ENCODE results near the gene CYP4F22. TPM values are rescaled to one million over a fixed set of nuclear protein-coding genes. Genes with fewer than 3 reads are reported as not detected.
A peak's percentile ranks its signal among the peaks of the same experiment; 100 is the strongest.
"Not testable (repeated sequence)": the region's sequence is repeated elsewhere in the genome, so short reads cannot be mapped to it uniquely, and the experiment has no call there.

CYP4F22 gene
- total RNA-seq, 2 donors from 2014 or later: 0.58 to 0.73 TPM

- Mint-ChIP-seq H3K4me1 (peaks cover 19% of the 10 kb centered on the region), H3K4me3 (no peak overlapping the region), H3K27ac (no peak overlapping the region), H3K27me3 (peaks cover 7% of the 10 kb centered on the region), H3K36me3 (ENCODE audit: low read depth) (no peaks in the 10 kb centered on the region), H3K9me3 (no peaks in the 10 kb centered on the region)
- ATAC-seq (replicated peaks): no peak
These were observed 3.5 kb downstream of the CYP4F22 start for GRCh38 chr19:15511671-15512424.

DNA sequence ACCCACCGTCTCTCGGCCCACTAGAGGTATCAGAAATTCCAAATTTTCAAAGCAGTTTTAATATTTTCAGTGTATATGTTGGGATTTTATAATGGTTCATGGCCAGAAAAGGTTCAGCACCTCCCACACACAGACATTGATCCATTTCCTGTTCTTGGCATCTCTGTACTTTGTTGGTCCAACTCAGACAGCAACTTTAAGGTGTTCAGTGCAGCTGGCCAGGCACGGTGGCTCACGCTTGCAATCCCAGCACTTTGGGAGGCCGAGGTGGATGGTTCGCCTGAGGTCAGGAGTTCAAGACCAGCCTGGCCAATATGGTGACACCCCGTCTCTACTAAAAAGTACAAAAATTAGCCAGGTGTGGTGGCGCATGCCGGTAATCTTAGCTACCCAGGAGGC, 6.9 kb downstream of the CYP4F22 start:
- H3K27me3 Mint-ChIP-seq; H3K9me3 Mint-ChIP-seq; H3K36me3 Mint-ChIP-seq (ENCODE audit: low read depth): not testable (repeated sequence)
- H3K4me3 Mint-ChIP-seq: peak overlapping the region; percentile 74
- H3K27ac Mint-ChIP-seq: peak overlapping the region; percentile 88
- peaks cover 26% of the 10 kb centered on the region for H3K4me1 Mint-ChIP-seq
- ATAC-seq (replicated peaks): peak; percentile 8

DNA sequence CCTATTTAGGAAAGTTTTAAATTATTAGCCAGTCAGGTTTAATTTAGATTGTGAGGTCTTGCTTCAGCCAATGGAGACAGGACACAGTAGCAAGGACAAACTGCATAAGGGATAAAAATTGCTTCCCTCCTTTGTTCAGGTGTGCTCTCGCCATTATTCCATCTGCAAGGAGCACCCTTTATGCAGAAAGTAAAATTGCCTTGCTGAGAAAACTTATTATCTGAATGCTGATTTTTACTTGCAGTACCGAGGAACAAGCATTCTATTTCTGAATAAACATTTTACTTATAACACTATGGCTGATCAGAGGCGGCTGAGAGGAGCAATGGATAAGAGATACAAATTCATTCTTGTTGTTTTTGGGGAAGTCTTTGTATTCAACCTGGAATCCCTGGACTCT, 8.0 kb downstream of the CYP4F22 start:
- ATAC-seq (replicated peaks): no peak
- peaks cover 4% of the 10 kb centered on the region for H3K9me3 Mint-ChIP-seq
- no peak overlapping the region for H3K27ac Mint-ChIP-seq
- H3K4me3 Mint-ChIP-seq: no peak overlapping the region
- peaks cover 3% of the 10 kb centered on the region for H3K27me3 Mint-ChIP-seq
- H3K36me3 Mint-ChIP-seq (ENCODE audit: low read depth): no peaks in the 10 kb centered on the region
- peaks cover 26% of the 10 kb centered on the region for H3K4me1 Mint-ChIP-seq

- Mint-ChIP-seq H3K4me3 (no peak overlapping the region), H3K4me1 (peaks cover 26% of the 10 kb centered on the region), H3K9me3 (peaks cover 4% of the 10 kb centered on the region), H3K36me3 (ENCODE audit: low read depth) (no peaks in the 10 kb centered on the region), H3K27ac (no peak overlapping the region), H3K27me3 (peaks cover 3% of the 10 kb centered on the region)
- ATAC-seq (replicated peaks): no peak
These were observed 9.5 kb downstream of the CYP4F22 start for GRCh38 chr19:15517778-15518177.

GRCh38 chr19:15519433-15519976, 11.2 kb downstream of the CYP4F22 start:
- Mint-ChIP-seq H3K36me3 (ENCODE audit: low read depth) (no peaks in the 10 kb centered on the region), H3K27ac (no peak overlapping the region), H3K27me3 (peaks cover 3% of the 10 kb centered on the region), H3K4me3 (no peak overlapping the region), H3K9me3 (peaks cover 4% of the 10 kb centered on the region), H3K4me1 (peaks cover 26% of the 10 kb centered on the region)
- no peak for ATAC-seq (replicated peaks)

DNA sequence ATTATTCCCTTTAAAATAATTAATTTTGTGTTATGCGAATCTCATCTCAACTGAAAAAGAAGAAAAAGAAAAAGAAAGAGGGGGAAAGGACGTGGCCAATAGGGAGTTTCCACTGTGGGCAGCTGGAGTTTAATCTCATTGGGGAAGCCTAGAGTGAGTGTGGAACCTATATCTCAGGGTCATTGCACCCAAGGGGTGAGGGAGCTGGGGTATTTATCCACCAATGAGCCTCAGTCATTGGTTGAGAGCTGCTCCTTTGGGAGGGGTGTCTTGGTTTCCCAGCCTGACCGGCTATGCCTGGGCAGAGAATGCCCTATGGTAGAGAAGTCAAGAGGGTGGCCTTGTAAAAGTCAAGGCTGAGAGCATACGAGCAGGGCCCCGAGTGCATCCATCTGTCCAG, 16.5 kb downstream of the CYP4F22 start:
- no peaks in the 10 kb centered on the region for H3K27me3 Mint-ChIP-seq
- no peak overlapping the region for H3K27ac Mint-ChIP-seq
- H3K36me3 Mint-ChIP-seq (ENCODE audit: low read depth): no peaks in the 10 kb centered on the region
- H3K4me1 Mint-ChIP-seq: peaks cover 6% of the 10 kb centered on the region
- H3K4me3 Mint-ChIP-seq: no peak overlapping the region
- ATAC-seq (replicated peaks): no peak
- H3K9me3 Mint-ChIP-seq: no peaks in the 10 kb centered on the region

- H3K36me3 Mint-ChIP-seq (ENCODE audit: low read depth): no peaks in the 10 kb centered on the region
- H3K4me1 Mint-ChIP-seq: peaks cover 6% of the 10 kb centered on the region
- H3K9me3 Mint-ChIP-seq: peaks cover under 1% of the 10 kb centered on the region
- no peaks in the 10 kb centered on the region for H3K27me3 Mint-ChIP-seq
- no peak overlapping the region for H3K27ac Mint-ChIP-seq
- no peak overlapping the region for H3K4me3 Mint-ChIP-seq
- ATAC-seq (replicated peaks): no peak
These were observed 17.0 kb downstream of the CYP4F22 start for GRCh38 chr19:15525291-15525690.

- no peak overlapping the region for H3K27ac Mint-ChIP-seq
- peaks cover 3% of the 10 kb centered on the region for H3K9me3 Mint-ChIP-seq
- H3K4me1 Mint-ChIP-seq: peaks cover 6% of the 10 kb centered on the region
- no peaks in the 10 kb centered on the region for H3K27me3 Mint-ChIP-seq
- no peak overlapping the region for H3K4me3 Mint-ChIP-seq
- ATAC-seq (replicated peaks): no peak
- no peaks in the 10 kb centered on the region for H3K36me3 Mint-ChIP-seq (ENCODE audit: low read depth)
These were observed 18.1 kb downstream of the CYP4F22 start for GRCh38 chr19:15526408-15526807.

GRCh38 chr19:15527705-15528104, 19.4 kb downstream of the CYP4F22 start:
- no peak for ATAC-seq (replicated peaks)
- Mint-ChIP-seq H3K4me3 (no peak overlapping the region), H3K36me3 (ENCODE audit: low read depth) (no peaks in the 10 kb centered on the region), H3K9me3 (peaks cover 3% of the 10 kb centered on the region), H3K27ac (no peak overlapping the region), H3K4me1 (peaks cover 11% of the 10 kb centered on the region), H3K27me3 (no peaks in the 10 kb centered on the region)

DNA sequence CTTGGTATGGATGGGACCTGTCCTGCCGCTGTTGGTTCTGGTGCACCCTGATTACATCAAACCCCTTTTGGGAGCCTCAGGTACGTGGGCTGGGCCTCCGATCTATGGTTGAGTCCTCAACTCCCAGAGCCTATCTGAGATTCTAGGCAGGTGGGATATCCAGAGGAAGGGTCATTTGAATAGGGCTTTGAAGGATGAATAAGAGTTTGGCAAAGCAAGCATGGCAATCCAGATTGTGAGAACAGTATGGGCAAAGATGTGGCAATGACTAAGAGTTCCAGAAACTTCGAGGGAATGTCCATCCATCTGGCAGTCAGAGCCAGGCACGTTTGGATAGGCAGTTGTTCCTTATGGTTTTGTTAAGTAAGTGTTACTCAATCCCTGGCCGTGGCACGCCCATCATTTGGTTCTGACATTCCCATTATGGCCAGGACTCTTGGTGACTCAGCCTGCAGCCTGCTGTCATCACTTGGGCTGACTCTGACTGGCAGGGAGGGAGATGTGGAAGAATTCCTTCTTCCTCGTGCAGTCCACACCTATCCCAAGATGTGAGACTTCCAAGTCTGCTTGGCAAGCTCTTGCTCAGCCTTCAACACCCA, 21.5 kb downstream of the CYP4F22 start:
- Mint-ChIP-seq H3K4me3 (no peak overlapping the region), H3K36me3 (ENCODE audit: low read depth) (no peaks in the 10 kb centered on the region), H3K9me3 (peaks cover 3% of the 10 kb centered on the region), H3K27ac (no peak overlapping the region), H3K27me3 (no peaks in the 10 kb centered on the region), H3K4me1 (peaks cover 15% of the 10 kb centered on the region)
- ATAC-seq (replicated peaks): no peak

- peak; percentile 95 for ATAC-seq (replicated peaks)
- Mint-ChIP-seq H3K27ac (peak overlapping the region; percentile 50), H3K9me3 (peaks cover 3% of the 10 kb centered on the region), H3K4me3 (peak overlapping the region; percentile 19), H3K27me3 (peaks cover 4% of the 10 kb centered on the region), H3K36me3 (ENCODE audit: low read depth) (no peaks in the 10 kb centered on the region), H3K4me1 (peaks cover 31% of the 10 kb centered on the region)
These were observed 24.6 kb downstream of the CYP4F22 start for GRCh38 chr19:15532779-15533521.

DNA sequence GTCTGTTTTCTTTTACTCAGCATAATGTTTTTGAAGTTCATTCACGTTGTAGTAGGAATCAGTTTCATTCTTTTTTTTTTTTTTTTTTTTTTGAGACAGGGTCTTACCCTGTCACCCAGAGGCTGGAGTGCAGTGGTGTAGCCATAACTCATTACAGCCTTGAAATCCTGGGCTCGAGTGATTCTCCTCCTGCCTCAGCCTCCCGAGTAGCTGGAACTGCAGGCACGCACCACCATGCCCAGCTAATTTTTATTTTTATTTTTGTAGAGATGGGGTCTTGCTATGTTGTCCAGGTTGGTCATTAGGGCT, 25.2 kb downstream of the CYP4F22 start:
- H3K9me3 Mint-ChIP-seq; H3K27me3 Mint-ChIP-seq; ATAC-seq (replicated peaks); H3K36me3 Mint-ChIP-seq (ENCODE audit: low read depth); H3K27ac Mint-ChIP-seq: not testable (repeated sequence)
- Mint-ChIP-seq H3K4me1 (peaks cover 31% of the 10 kb centered on the region), H3K4me3 (peak overlapping the region; percentile 19)

- Mint-ChIP-seq H3K9me3 (peaks cover 3% of the 10 kb centered on the region), H3K4me1 (peaks cover 31% of the 10 kb centered on the region), H3K36me3 (ENCODE audit: low read depth) (no peaks in the 10 kb centered on the region), H3K27ac (no peak overlapping the region), H3K4me3 (no peak overlapping the region), H3K27me3 (peaks cover 4% of the 10 kb centered on the region)
- peak; percentile 13 for ATAC-seq (replicated peaks)
These were observed 26.9 kb downstream of the CYP4F22 start for GRCh38 chr19:15534957-15535864.

- no peak for ATAC-seq (replicated peaks)
- Mint-ChIP-seq H3K9me3 (no peaks in the 10 kb centered on the region), H3K4me3 (no peak overlapping the region), H3K27ac (no peak overlapping the region), H3K4me1 (peaks cover 31% of the 10 kb centered on the region), H3K27me3 (peaks cover 4% of the 10 kb centered on the region), H3K36me3 (ENCODE audit: low read depth) (no peaks in the 10 kb centered on the region)
These were observed 28.0 kb downstream of the CYP4F22 start for GRCh38 chr19:15536350-15536749.

Data from activated T-helper 17 cell treated with anti-CD3 and anti-CD28 coated beads, Interleukin-2, amount 50 U/mL, for 72 hours (primary cell).